ENCODE measurements around the gene SLC16A10.

GRCh38 chr6:111201244-111201554 is 113.9 kb downstream of the SLC16A10 start:
- no peak for TF ChIP-seq CTCF (IDR thresholded peaks at IDR 0.05)
- TF ChIP-seq POLR2AphosphoS5 (IDR thresholded peaks at IDR 0.05), result no peak
- no peak for TF ChIP-seq POLR2A (IDR thresholded peaks at IDR 0.05)

All from breast epithelium (tissue), 3 donors.